Osteoblast (primary cell): Measurements from ENCODE around the gene RUBCN. TPM values are rescaled to one million over a fixed set of nuclear protein-coding genes. Genes with fewer than 3 reads are reported as not detected.
A peak's percentile ranks its signal among the peaks of the same experiment; 100 is the strongest.

ENCODE experiments used
- DNase-seq: peaks from one replicate; pipeline ENCODE4 v3.0.0; 2011; ENCODE audit warnings: low spot score, mixed read lengths; ENCODE audit not compliant: insufficient read length; ENCODE audit errors: missing footprints
- H2AFZ ChIP-seq: 2 replicates; pipeline ENCODE4 v1.6.0; 2011; ENCODE audit warnings: mild to moderate bottlenecking, low read length
- H3K27ac ChIP-seq: 2 replicates; pipeline ENCODE4 v1.5.1; 2011; ENCODE audit warnings: mild to moderate bottlenecking, low read depth, low read length, moderate library complexity
- H3K27me3 ChIP-seq: 2 replicates; pipeline ENCODE4 v1.6.0; 2012; ENCODE audit warnings: mild to moderate bottlenecking, control low read depth, inconsistent platforms, low read length, moderate library complexity; ENCODE audit not compliant: insufficient read depth
- H3K36me3 ChIP-seq: 2 replicates; pipeline ENCODE4 v1.5.1; 2011; ENCODE audit warnings: mild to moderate bottlenecking, low read length, control low read depth, moderate library complexity; ENCODE audit not compliant: insufficient read depth
- H3K4me1 ChIP-seq: 2 replicates; pipeline ENCODE4 v1.5.1; 2011; ENCODE audit warnings: mild to moderate bottlenecking, low read length, control low read depth, moderate library complexity; ENCODE audit not compliant: insufficient read depth
- H3K4me2 ChIP-seq: 2 replicates; pipeline ENCODE4 v1.6.0; 2011; ENCODE audit warnings: mild to moderate bottlenecking, low read length; ENCODE audit not compliant: insufficient read depth
- H3K4me3 ChIP-seq: fragments of 200-600 bp; sonication (generic); 3 replicates; pipeline ENCODE4 v1.5.1; 2012; ENCODE audit warnings: mild to moderate bottlenecking, low read length, inconsistent platforms; ENCODE audit not compliant: insufficient read depth
- H3K79me2 ChIP-seq: 2 replicates; pipeline ENCODE4 v1.6.0; 2012; ENCODE audit warnings: mild to moderate bottlenecking, low read length, control low read depth, inconsistent platforms; ENCODE audit not compliant: insufficient read depth
- H3K9me3 ChIP-seq: 2 replicates; pipeline ENCODE4 v1.5.1; 2011; ENCODE audit warnings: low read depth, low read length, control low read depth
- H4K20me1 ChIP-seq: 2 replicates; pipeline ENCODE4 v1.6.0; 2012; ENCODE audit warnings: mild to moderate bottlenecking, low read length, control low read depth; ENCODE audit not compliant: insufficient read depth
- total RNA-seq: library from RNA; depleted of rRNA; stranded (reverse); fragments of >200 nt; gene quantifications from 2 replicates; pipeline ENCODE4 v1.2.3, GENCODE V29; 2012
- TF ChIP-seq, protein P1 (sequence below): IDR thresholded peaks from 2 replicates; pipeline ENCODE4 v1.5.1; 2011; ENCODE audit warnings: mild to moderate bottlenecking, low read depth, low read length, moderate library complexity; ENCODE audit errors: extremely low read depth

RUBCN gene
- total RNA-seq, 1 donor = 23.2 TPM

GRCh38 chr3:197746209-197746608, 9.5 kb upstream of the RUBCN start:
- no peak overlapping the region for H3K4me2 ChIP-seq
- no peaks in the 10 kb centered on the region for H3K27me3 ChIP-seq
- H4K20me1 ChIP-seq = peaks cover 8% of the 10 kb centered on the region
- no peak overlapping the region for H3K4me3 ChIP-seq
- peaks cover 7% of the 10 kb centered on the region for H3K79me2 ChIP-seq
- DNase-seq = no peak
- no peak overlapping the region for H3K27ac ChIP-seq
- no peaks in the 10 kb centered on the region for H3K36me3 ChIP-seq
- no peak overlapping the region for H2AFZ ChIP-seq
- TF ChIP-seq, protein P1, sequence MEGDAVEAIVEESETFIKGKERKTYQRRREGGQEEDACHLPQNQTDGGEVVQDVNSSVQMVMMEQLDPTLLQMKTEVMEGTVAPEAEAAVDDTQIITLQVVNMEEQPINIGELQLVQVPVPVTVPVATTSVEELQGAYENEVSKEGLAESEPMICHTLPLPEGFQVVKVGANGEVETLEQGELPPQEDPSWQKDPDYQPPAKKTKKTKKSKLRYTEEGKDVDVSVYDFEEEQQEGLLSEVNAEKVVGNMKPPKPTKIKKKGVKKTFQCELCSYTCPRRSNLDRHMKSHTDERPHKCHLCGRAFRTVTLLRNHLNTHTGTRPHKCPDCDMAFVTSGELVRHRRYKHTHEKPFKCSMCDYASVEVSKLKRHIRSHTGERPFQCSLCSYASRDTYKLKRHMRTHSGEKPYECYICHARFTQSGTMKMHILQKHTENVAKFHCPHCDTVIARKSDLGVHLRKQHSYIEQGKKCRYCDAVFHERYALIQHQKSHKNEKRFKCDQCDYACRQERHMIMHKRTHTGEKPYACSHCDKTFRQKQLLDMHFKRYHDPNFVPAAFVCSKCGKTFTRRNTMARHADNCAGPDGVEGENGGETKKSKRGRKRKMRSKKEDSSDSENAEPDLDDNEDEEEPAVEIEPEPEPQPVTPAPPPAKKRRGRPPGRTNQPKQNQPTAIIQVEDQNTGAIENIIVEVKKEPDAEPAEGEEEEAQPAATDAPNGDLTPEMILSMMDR = no peak
- H3K9me3 ChIP-seq = no peaks in the 10 kb centered on the region
- peaks cover 10% of the 10 kb centered on the region for H3K4me1 ChIP-seq

DNA sequence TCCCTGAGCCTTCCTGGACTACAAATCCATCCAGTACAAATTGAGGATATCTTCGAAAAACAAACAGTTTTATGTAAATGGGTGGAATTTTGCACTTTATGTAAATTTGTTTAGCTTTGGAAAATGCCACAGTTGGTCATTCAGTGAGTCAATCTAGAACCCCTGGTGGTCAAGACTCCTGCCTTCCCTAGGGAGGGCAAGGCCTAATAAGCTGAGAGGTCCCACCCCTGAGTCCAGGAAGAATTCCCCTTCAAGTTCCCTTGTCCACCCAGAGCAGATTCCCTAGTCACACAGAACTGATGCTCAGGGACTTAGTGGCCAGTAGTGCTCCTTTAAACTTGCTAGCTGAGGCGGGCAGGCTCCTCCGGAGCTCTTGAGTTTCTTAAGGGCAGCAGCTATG, 6.1 kb upstream of the RUBCN start:
- no peak overlapping the region for H2AFZ ChIP-seq
- no peaks in the 10 kb centered on the region for H3K36me3 ChIP-seq
- H3K27ac ChIP-seq = no peak overlapping the region
- DNase-seq = peak; percentile 58
- H3K4me3 ChIP-seq = no peak overlapping the region
- no peaks in the 10 kb centered on the region for H3K27me3 ChIP-seq
- no peak overlapping the region for H3K4me2 ChIP-seq
- H4K20me1 ChIP-seq = no peaks in the 10 kb centered on the region
- no peaks in the 10 kb centered on the region for H3K4me1 ChIP-seq
- no peaks in the 10 kb centered on the region for H3K9me3 ChIP-seq
- no peaks in the 10 kb centered on the region for H3K79me2 ChIP-seq
- TF ChIP-seq, protein P1 = no peak

GRCh38 chr3:197737749-197738462, 1.2 kb upstream of the RUBCN start:
- peak overlapping the region; percentile 58 for H3K27ac ChIP-seq
- H3K4me2 ChIP-seq = peak overlapping the region; percentile 91
- peak overlapping the region; percentile 91 for H3K4me3 ChIP-seq
- no peaks in the 10 kb centered on the region for H3K9me3 ChIP-seq
- no peaks in the 10 kb centered on the region for H3K36me3 ChIP-seq
- TF ChIP-seq, protein P1 = no peak
- H3K79me2 ChIP-seq = peaks cover 29% of the 10 kb centered on the region
- peaks cover 14% of the 10 kb centered on the region for H3K4me1 ChIP-seq
- no peaks in the 10 kb centered on the region for H3K27me3 ChIP-seq
- H4K20me1 ChIP-seq = no peaks in the 10 kb centered on the region
- DNase-seq = peak; percentile 48
- H2AFZ ChIP-seq = peak overlapping the region; percentile 99

DNA sequence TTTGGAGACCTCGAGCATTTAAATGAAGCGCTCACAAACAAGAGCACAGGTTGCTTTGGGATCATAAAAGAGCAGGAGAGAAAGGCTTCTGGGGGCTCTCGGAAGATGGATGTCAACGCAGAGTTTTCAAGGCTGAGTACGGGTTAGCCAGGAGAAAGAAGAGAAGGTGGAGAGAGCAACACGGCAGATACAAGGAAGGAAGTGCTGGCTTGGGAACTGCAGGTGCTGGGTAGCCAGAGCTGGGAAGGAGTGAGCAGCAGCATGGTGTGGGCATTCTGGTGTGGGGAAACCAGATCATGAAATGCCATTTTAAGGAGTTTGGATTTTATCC, 580 bp upstream of the RUBCN start:
- H3K4me2 ChIP-seq = peak overlapping the region; percentile 91
- TF ChIP-seq, protein P1 = no peak
- peak overlapping the region; percentile 91 for H3K4me3 ChIP-seq
- peaks cover 35% of the 10 kb centered on the region for H3K79me2 ChIP-seq
- no peaks in the 10 kb centered on the region for H3K36me3 ChIP-seq
- H3K4me1 ChIP-seq = peaks cover 14% of the 10 kb centered on the region
- H3K27me3 ChIP-seq = no peaks in the 10 kb centered on the region
- DNase-seq = peak; percentile 29
- peak overlapping the region; percentile 58 for H3K27ac ChIP-seq
- H3K9me3 ChIP-seq = no peaks in the 10 kb centered on the region
- peak overlapping the region; percentile 99 for H2AFZ ChIP-seq
- H4K20me1 ChIP-seq = no peaks in the 10 kb centered on the region
